GM18868 (cell line): ENCODE results near the gene TFG.
"Not testable (repeated sequence)": the region's sequence is repeated elsewhere in the genome, so short reads cannot be mapped to it uniquely, and the experiment has no call there.

Experiments used
- ATAC-seq: cut with Tn5 transposase; IDR thresholded peaks from one replicate; pipeline ENCODE4 v1.9.1; 2021; ENCODE audit warnings: mild to moderate bottlenecking, moderate library complexity; ENCODE audit not compliant: unreplicated experiment

Gene TFG

GRCh38 chr3:100708989-100709841, at the start of gene TFG:
TFG (plus strand) TSS chr3:100709494; CDS start chr3:100713686, 4,192 bp downstream.
- ATAC-seq: peak; percentile 91

GRCh38 chr3:100661294-100661693, 48.0 kb upstream of the TFG start:
- ATAC-seq: not testable (repeated sequence)

GRCh38 chr3:100662113-100662823, 47.0 kb upstream of the TFG start:
- no peak for ATAC-seq

- ATAC-seq: peak; percentile 76
Measured at GRCh38 chr3:100665230-100665629, 44.1 kb upstream of the TFG start.

- not testable (repeated sequence) for ATAC-seq
Measured at GRCh38 chr3:100666699-100667098, 42.6 kb upstream of the TFG start.

GRCh38 chr3:100667316-100667715, 42.0 kb upstream of the TFG start:
- ATAC-seq: not testable (repeated sequence)

GRCh38 chr3:100670995-100671394, 38.3 kb upstream of the TFG start:
- not testable (repeated sequence) for ATAC-seq

- ATAC-seq: no peak
Measured at GRCh38 chr3:100681496-100681895, 27.8 kb upstream of the TFG start.

- ATAC-seq: no peak
Measured at GRCh38 chr3:100682056-100682853, 27.0 kb upstream of the TFG start.

GRCh38 chr3:100682854-100683760, 26.2 kb upstream of the TFG start:
- no peak for ATAC-seq

GRCh38 chr3:100693225-100693624, 16.1 kb upstream of the TFG start:
- no peak for ATAC-seq

GRCh38 chr3:100695696-100696095, 13.6 kb upstream of the TFG start:
- no peak for ATAC-seq

- no peak for ATAC-seq
Measured at GRCh38 chr3:100696161-100696560, 13.1 kb upstream of the TFG start.

- ATAC-seq: no peak
Measured at GRCh38 chr3:100697172-100697571, 12.1 kb upstream of the TFG start.

GRCh38 chr3:100697723-100698285, 11.5 kb upstream of the TFG start:
- ATAC-seq: no peak

GRCh38 chr3:100698736-100699135, 10.6 kb upstream of the TFG start:
- ATAC-seq: no peak

- no peak for ATAC-seq
Measured at GRCh38 chr3:100700708-100701107, 8.6 kb upstream of the TFG start.

GRCh38 chr3:100702082-100702979, 7.0 kb upstream of the TFG start:
- peak; percentile 67 for ATAC-seq

- no peak for ATAC-seq
Measured at GRCh38 chr3:100702980-100703345, 6.3 kb upstream of the TFG start.
